ENCODE data around the gene OASL. TPM values are rescaled to one million over a fixed set of nuclear protein-coding genes. Genes with fewer than 3 reads are reported as not detected.

The OASL gene
- polyA plus RNA-seq, 1 donor from 2014 or later, result 0.42 TPM

DNA sequence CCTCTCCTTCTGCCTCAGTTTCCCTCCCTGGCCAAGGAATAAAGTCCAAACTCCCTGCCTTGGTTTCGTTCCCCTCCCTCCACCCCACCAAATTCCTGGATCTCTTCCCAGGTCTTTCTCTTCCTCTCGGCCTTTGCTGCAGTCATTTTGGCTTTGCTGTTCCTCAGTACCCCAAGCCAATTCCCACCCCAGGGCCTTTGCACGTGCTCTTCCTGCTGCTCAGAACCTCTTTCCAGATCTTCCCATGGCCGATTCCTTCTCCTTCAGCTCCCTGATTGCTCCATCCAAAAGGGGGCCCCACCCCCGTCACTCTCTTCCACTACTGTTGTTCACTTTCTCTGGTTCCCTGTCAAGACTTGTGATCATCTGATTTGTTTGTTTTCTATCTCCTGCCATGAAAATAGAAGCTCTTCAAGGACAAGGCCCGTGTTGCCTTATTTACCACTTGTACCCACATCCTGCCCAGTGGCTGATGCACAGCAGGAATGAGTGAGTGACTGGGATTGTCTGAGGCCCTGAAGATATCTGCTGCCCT lies 57.6 kb downstream of the OASL start:
- Histone ChIP-seq H3K27ac (ENCODE audit: low read length) (no peak overlapping the region), H3K9me3 (ENCODE audit: low read length) (no peaks in the 10 kb centered on the region), H3K79me2 (replicated peaks; ENCODE audit: insufficient read depth, low read length) (no peaks in the 10 kb centered on the region), H3K27me3 (ENCODE audit: insufficient read depth, low read depth, low read length) (no peaks in the 10 kb centered on the region), H3K9ac (ENCODE audit: low read length) (no peak overlapping the region), H3F3A (ENCODE audit: insufficient read depth, low read length, poor library complexity, severe bottlenecking) (no peaks in the 10 kb centered on the region), H3K4me2 (ENCODE audit: low read length) (no peak overlapping the region), H3K4me3 (ENCODE audit: low read length) (no peak overlapping the region), H3K36me3 (ENCODE audit: insufficient read depth, low read length) (no peaks in the 10 kb centered on the region), H4K20me1 (ENCODE audit: insufficient read depth) (no peaks in the 10 kb centered on the region), H2AFZ (ENCODE audit: low read depth, low read length) (no peak overlapping the region), H3K9me2 (ENCODE audit: insufficient read depth, low read length) (no peaks in the 10 kb centered on the region)
- TF ChIP-seq EP300 (conservative IDR thresholded peaks at IDR 0.05; ENCODE audit: poor library complexity, severe bottlenecking) (no peak), RAD21 (conservative IDR thresholded peaks at IDR 0.05) (no peak), CTCF (IDR thresholded peaks at IDR 0.05; ENCODE audit: poor library complexity, severe bottlenecking) (no peak), EZH2 (IDR thresholded peaks at IDR 0.05; ENCODE audit: borderline replicate concordance, insufficient read depth, low read length, poor library complexity, severe bottlenecking) (no peak), SMC3 (conservative IDR thresholded peaks at IDR 0.05; ENCODE audit: poor library complexity) (no peak), REST (IDR thresholded peaks at IDR 0.05; ENCODE audit: borderline replicate concordance) (no peak), POLR2AphosphoS5 (IDR thresholded peaks at IDR 0.05) (no peak), MXI1 (conservative IDR thresholded peaks at IDR 0.05; ENCODE audit: poor library complexity, severe bottlenecking) (no peak), TAF1 (IDR thresholded peaks at IDR 0.05; ENCODE audit: low read depth) (no peak)

DNA sequence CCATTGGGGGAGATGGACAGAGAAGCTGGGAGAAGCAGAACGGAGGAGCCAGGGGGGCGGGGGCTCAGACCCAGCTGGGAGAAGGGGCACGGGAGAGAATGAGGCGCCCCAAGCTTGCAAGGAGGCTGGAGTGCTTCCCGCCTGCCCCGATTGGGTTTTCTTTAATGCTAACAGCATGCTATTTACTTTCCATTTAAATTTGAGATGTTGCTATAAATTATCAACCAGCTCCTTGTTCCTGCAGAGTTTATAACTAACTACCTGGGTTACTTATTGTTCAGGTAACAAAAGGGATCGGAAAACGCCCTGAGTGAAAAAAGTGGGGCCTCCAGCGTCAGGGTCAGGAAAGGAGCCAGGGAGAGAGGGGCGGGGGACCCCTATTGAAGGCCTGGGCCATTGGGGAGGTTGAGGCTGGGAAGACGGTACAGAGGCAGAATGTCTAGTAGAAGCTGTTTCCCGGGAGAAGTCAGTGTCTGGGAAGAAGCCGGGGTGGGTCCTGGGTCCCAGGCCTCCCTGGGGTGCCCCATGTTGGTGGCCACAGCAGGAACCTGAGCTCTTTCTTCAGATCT lies 58.2 kb downstream of the OASL start:
- Histone ChIP-seq H3F3A (ENCODE audit: insufficient read depth, low read length, poor library complexity, severe bottlenecking) (no peaks in the 10 kb centered on the region), H3K36me3 (ENCODE audit: insufficient read depth, low read length) (no peaks in the 10 kb centered on the region), H4K20me1 (ENCODE audit: insufficient read depth) (no peaks in the 10 kb centered on the region), H3K27me3 (ENCODE audit: insufficient read depth, low read depth, low read length) (no peaks in the 10 kb centered on the region), H3K79me2 (replicated peaks; ENCODE audit: insufficient read depth, low read length) (no peaks in the 10 kb centered on the region), H3K9me2 (ENCODE audit: insufficient read depth, low read length) (no peaks in the 10 kb centered on the region), H3K9ac (ENCODE audit: low read length) (no peak overlapping the region), H2AFZ (ENCODE audit: low read depth, low read length) (no peak overlapping the region), H3K9me3 (ENCODE audit: low read length) (no peaks in the 10 kb centered on the region), H3K4me3 (ENCODE audit: low read length) (no peak overlapping the region), H3K27ac (ENCODE audit: low read length) (no peak overlapping the region), H3K4me2 (ENCODE audit: low read length) (no peak overlapping the region)
- TF ChIP-seq POLR2AphosphoS5 (IDR thresholded peaks at IDR 0.05) (no peak), REST (IDR thresholded peaks at IDR 0.05; ENCODE audit: borderline replicate concordance) (no peak), TAF1 (IDR thresholded peaks at IDR 0.05; ENCODE audit: low read depth) (no peak), CTCF (IDR thresholded peaks at IDR 0.05; ENCODE audit: poor library complexity, severe bottlenecking) (no peak), MXI1 (conservative IDR thresholded peaks at IDR 0.05; ENCODE audit: poor library complexity, severe bottlenecking) (no peak), EP300 (conservative IDR thresholded peaks at IDR 0.05; ENCODE audit: poor library complexity, severe bottlenecking) (no peak), SMC3 (conservative IDR thresholded peaks at IDR 0.05; ENCODE audit: poor library complexity) (no peak), RAD21 (conservative IDR thresholded peaks at IDR 0.05) (no peak), EZH2 (IDR thresholded peaks at IDR 0.05; ENCODE audit: borderline replicate concordance, insufficient read depth, low read length, poor library complexity, severe bottlenecking) (no peak)
